GF-D8 (cell line): ENCODE data around the gene SNX8.
A peak's percentile ranks its signal among the peaks of the same experiment; 100 is the strongest.

Experiments
- DNase-seq: peaks from one replicate; lab custom pipeline; 2025; lab: John Stamatoyannopoulos, UW

SNX8 gene

DNA sequence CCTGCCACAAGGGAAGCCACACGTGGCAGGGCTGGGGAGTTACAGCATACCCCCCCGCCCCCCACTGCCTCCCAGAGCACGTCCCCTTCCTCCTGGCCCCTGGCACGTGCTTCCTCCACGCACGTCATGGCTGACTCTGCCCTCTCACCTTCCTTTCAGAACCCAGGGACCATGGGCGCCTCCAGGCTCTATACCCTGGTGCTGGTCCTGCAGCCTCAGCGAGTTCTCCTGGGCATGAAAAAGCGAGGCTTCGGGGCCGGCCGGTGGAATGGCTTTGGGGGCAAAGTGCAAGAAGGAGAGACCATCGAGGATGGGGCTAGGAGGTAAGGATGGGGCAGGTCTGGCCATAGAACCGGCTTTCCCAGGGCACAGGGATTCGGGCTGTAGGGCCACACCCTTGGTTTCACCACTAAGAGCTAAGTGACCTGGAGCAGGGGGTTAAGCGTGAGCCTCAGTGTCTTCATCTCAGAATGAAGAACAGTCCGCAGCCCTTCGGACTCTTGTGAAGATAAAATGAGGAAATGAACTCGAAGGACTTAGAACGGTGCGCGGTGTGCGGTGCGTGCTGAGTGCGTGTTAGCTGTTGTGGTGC is 69.7 kb downstream of the SNX8 start:
- no peak for DNase-seq

DNA sequence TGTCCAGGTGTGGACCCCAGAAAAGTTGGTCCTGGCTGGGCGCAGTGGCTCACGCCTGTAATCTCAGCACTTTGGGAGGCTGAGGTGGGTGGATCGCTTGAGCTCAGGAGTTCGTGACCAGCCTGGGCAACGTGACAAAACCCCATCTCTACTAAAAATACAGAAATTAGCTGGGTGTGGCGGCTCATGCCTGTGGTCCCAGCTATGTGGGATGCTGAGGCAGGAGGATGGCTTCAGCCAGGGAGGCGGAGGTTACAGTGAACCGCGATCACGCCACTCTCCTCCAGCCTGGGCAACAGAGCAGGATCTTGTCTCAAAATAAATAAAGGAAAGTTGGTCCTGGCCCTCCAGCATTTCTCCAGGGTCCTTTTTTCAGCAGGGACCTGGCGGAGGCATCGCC is 70.8 kb downstream of the SNX8 start:
- DNase-seq: no peak

DNA sequence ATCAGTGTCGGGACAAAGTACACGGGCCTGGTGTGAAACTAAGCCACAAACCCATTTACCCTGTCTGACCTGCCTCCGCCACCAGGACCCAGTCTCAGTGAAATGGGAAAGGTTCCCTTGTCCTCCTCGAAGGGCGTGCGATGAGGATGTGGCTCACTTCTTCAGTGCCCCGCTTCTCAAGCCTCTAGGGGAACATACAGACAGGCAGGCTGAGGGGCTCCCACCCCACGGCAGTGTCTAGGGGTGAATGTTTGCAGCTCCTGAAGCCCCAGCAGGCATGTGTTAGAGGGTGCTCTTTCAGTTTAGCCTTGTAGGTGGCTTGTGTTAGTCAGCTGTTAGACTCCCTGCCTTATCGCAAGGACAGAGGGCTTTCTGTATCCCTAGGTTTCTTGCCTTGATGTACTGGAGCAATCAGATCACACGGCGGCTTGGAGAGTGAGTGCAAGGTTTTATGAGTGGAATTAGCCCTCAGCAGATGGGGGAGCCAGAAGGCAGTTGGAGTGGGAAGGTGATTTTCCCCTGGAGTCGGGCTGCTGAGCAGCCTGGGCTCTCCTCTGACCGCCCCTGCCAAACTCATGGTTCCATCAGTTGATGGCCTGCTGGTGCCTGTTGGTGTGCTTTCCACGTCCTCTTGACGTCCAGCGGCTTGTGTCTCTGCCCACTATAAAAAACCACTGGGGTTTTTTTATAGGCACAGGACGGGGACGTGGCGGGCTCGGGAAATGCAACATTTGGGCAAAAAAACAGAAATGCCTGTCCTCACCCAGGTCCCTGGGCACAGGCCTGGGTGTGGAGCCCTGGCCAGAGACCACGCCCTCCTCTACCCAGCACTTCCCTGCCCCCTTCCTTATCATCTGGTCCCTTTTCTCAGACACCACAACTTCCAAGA is 71.5 kb downstream of the SNX8 start:
- peak; percentile 25 for DNase-seq

DNA sequence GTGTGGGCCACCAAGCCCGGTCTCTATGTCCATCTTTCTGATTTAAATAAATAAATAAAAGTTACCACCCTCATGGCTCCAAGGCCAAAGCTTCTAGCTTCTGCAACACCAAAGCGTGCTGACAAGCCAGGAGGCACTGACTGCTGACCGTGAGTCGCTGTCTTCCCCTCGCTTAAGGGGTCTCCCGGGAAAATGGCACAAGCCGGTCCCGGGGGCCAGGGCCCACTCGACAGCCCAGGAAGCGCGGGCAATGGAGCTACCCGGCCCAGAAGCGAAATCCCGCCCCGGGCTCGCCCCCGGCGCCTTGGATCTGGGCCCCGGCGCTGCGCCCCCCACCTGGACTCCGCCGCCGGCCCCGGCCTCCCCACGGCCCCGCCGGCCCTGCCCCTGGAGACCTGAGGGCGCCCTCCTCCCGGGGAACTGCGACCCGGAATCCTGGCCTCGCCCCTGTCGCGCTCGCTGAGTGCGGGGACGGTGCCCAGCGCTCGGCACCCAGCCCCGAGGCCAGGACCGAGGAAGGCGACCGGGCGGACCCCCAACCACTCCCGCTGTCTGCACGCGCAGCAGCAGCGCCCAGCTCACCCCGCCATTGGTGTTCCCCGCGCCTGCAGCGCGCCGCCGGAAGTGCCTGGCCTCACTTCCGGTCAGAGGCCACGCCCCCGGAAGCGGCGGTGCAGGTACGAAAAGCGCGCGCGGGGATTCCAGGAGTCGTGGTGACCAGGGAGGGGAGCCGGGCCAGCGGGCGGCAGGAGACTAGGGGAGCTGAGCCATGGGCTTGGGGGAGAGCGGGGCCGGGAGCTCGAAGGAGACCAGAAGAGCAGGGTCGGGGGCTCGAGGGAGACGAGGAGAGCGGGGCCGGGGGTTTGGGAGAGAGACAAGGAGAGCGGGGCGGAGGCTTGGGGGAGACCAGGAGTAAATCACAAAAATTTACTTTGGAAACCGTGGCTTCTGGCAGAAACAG is 72.4 kb downstream of the SNX8 start, which contains the start of the genes MRM2 and NUDT1:
Gene MRM2, minus strand, starts transcription at position 626 of the 961 bp plus-strand sequence. Its CDS starts 36 bp downstream, at position 590.
Gene NUDT1, plus strand, starts transcription at position 647 of the 961 bp plus-strand sequence. CDS start 2,349 bp downstream, outside the sequence.
- peak; percentile 15 for DNase-seq

GRCh38 chr7:2239242-2239641 is 75.0 kb downstream of the SNX8 start:
- no peak for DNase-seq

GRCh38 chr7:2237109-2237602 is 77.1 kb downstream of the SNX8 start:
- DNase-seq: no peak

DNA sequence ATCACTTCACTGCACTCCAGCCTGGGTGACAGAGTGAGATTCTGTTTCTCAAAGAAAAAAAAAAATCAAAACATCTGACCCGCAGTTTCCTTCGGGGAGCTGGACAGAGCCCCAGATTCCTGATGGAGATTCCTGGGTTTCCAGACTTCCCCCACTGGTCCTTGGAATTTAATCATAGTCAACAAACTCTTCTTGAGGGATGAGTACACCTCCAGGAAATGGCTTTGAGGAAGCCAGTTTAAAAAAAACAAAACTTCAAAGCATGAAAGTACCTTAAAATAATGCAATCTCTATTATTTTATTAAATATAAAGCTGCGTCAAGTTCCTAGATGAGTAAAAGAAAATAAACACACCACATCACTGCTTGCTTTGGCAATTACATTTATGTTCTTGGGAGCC is 80.3 kb downstream of the SNX8 start:
- no peak for DNase-seq

DNA sequence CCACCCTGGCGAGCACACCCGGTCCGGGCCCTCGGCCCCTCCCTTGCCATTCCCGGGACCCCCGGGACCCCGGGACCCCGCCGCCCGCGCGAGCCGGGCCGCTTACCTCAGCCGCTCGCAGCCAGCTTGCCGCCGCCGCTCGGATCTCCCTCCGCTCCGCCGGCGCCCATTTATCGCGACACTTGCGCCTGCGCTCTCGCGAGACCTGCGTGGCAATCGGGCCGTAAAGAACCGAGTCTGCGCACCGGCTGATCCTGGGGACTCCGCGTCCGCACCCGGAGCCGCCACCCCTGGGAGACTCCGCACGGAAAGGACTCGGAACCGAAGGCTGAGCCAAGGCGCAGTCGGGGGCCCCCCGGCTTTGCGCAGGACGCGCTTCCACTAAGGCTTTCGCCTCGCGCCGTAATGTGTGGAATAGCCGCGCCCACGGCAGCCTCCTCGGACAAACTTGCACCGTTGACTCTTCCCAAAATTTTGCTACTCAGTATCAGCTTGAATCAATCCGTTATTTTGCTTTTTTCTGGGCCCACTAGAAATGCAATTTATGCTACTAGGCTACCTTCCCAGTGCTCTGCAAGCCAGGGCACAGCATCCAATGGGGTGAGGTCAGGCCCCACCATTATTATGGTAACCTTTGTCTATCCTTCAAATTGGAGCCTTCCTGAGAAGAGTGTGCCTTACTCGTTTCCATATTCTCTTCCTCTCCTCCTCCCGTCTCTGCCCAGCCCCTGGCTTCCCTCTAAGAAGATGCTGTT is 81.3 kb downstream of the SNX8 start, which contains the start of gene MAD1L1:
Gene MAD1L1, minus strand, starts transcription at position 180 of the 755 bp plus-strand sequence. CDS start 2,812 bp downstream, outside the sequence.
- DNase-seq: peak; percentile 62

GRCh38 chr7:2231992-2232765 is 82.1 kb downstream of the SNX8 start:
- no peak for DNase-seq

- no peak for DNase-seq
Observed at GRCh38 chr7:2230882-2231281, 83.4 kb downstream of the SNX8 start.

GRCh38 chr7:2230226-2230625 is 84.0 kb downstream of the SNX8 start:
- DNase-seq: no peak

DNA sequence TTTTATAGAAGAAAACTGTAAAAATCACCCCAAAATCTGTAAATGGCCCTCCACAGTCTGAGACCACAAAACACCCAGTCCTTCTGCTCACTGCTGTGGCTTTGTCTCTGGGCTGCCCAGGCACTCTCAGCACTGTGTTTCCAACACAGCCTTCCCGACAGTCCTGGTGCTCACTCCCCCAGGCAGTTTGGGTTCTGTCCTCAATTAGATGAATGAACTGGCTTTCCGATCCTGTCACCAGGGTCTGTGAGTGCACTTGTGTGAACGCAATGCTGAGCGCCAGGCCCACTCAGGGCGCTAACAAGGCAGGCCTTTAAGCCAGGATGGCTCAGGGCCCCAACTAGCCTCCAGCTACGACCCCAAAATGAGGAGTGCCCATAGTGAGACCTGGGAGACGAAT is 84.8 kb downstream of the SNX8 start:
- no peak for DNase-seq

DNA sequence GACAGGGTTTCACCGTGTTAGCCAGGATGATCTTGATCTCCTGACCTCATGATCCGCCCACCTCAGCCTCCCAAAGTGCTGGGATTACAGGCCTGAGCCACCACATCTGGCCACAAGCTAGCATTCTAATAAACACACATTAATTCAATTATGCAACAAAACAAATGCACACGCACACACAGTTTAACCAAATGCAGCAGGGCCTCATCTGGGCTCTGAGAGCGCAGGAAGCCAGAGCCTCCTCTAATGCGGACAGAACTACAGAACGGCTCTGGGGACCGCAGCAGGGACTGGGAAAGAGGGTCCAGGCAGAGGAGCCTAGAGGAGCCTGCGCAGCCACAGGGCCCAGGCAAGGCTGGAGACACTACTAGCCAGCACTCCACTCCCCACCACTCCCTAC is 85.3 kb downstream of the SNX8 start:
- DNase-seq: no peak

- DNase-seq: no peak
Observed at GRCh38 chr7:2227699-2228098, 86.5 kb downstream of the SNX8 start.

DNA sequence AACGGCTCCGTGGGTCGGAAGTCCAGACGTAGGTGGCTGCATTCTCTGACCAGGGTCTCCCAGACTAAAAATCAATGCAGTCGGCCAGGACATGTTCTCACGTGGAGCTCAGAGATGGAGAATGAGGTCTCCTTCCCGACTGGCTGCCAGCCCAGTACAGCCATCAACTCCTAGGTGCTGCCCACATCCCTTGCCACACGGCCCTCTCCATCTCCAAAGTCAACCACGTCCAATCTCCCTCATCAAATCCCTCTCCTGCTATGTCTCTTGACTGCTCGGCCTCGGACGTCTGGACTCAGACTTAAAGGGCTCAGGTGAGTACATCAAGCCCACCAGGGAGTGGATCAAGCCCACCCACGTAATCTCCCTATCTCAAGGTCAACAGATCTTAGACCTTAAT is 88.4 kb downstream of the SNX8 start:
- DNase-seq: no peak

DNA sequence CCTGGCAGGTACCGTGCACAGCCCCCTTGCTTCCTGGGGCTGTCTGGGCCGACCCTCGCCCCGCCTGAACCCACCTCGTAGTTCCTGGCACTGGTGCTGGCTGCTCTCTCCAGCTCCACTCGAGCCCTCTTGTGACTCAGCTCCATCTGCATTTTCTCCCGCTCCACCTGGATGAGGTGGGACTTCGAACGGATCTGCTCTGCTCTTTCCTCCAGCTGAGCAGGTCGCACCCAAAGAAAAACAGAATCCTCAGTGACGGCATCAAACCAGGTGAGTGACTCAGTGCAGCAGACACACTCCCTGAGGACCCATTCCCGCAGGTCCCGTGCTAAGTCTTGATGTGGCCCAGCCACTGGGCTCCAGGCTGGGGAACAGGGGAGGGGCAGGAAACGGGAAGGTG is 88.9 kb downstream of the SNX8 start:
- DNase-seq: no peak

DNA sequence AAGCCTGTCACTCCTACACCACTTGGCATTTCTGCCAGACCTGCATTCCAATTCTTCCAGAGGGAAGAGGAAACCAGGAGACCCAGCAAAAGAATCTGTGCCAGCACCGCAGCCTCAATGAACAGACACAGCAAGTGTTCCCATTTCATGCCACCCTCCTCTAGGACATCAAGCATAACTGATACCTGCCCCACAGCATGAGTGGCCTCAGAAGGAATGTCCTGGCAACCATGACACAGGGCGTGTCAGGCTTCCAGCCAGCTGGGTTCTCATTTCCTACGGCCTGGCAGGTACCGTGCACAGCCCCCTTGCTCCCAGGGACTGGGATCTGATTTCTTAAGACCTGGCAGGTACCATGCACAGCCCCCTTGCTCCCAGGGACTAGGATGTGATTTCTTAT is 89.3 kb downstream of the SNX8 start:
- no peak for DNase-seq

- DNase-seq: no peak
Observed at GRCh38 chr7:2224491-2224928, 89.7 kb downstream of the SNX8 start.

GRCh38 chr7:2223321-2223720 is 90.9 kb downstream of the SNX8 start:
- no peak for DNase-seq

GRCh38 chr7:2222516-2222915 is 91.7 kb downstream of the SNX8 start:
- DNase-seq: no peak
